Stimulated activated CD8-positive, alpha-beta memory T cell treated with anti-CD3 and anti-CD28 coated beads, Interleukin-2, amount 100 ng/mL, for 1 hour (primary cell): ENCODE data around the gene TMEM82.
A peak's percentile ranks its signal among the peaks of the same experiment; 100 is the strongest.

ENCODE experiments used
- DNase-seq, 2 donors: peaks; one replicate each; pipeline ENCODE4 v3.0.0-alpha.2; 2020; ENCODE audit warnings: low read depth in 2 of 2

TMEM82 gene

DNA sequence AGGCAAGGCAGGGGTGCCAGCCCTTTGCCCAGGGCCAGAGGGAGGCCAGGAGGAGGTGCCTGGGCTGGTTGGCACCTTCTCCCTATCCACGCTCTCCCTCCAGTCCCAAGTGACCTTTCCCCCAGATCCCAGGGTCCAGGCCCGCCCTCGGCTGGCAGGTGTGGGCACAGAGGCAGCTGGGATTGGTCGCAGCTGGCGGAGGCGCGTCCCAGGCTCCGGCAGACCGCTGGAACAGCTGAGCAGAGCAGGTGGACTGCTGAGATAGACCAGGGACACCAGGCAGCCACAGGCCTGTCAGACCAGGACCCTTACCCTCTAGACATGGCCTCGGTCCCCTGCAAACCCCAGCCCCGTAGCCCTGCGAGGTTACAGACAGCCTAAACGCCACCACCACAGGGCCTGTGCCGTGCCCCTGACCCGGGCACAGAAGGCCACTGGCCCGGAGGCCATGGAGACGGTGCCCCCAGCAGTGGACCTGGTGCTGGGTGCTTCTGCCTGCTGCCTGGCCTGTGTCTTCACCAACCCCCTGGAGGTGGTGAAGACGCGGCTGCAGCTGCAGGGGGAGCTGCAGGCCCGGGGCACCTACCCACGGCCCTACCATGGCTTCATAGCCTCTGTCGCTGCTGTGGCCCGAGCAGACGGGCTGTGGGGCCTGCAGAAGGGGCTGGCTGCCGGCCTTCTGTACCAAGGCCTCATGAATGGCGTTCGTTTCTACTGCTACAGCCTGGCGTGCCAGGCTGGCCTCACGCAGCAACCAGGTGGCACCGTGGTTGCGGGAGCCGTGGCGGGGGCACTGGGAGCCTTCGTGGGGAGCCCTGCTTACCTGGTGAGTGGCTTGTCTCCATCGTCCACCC, 6.0 kb upstream of the TMEM82 start, which contains the start of gene SLC25A34:
SLC25A34 (plus strand) TSS at position 221 of the 854 bp plus-strand sequence; CDS start at position 449, 228 bp downstream.
- no peak for DNase-seq

- DNase-seq, result no peak
Measured at GRCh38 chr1:15736892-15737261, 5.4 kb upstream of the TMEM82 start.

DNA sequence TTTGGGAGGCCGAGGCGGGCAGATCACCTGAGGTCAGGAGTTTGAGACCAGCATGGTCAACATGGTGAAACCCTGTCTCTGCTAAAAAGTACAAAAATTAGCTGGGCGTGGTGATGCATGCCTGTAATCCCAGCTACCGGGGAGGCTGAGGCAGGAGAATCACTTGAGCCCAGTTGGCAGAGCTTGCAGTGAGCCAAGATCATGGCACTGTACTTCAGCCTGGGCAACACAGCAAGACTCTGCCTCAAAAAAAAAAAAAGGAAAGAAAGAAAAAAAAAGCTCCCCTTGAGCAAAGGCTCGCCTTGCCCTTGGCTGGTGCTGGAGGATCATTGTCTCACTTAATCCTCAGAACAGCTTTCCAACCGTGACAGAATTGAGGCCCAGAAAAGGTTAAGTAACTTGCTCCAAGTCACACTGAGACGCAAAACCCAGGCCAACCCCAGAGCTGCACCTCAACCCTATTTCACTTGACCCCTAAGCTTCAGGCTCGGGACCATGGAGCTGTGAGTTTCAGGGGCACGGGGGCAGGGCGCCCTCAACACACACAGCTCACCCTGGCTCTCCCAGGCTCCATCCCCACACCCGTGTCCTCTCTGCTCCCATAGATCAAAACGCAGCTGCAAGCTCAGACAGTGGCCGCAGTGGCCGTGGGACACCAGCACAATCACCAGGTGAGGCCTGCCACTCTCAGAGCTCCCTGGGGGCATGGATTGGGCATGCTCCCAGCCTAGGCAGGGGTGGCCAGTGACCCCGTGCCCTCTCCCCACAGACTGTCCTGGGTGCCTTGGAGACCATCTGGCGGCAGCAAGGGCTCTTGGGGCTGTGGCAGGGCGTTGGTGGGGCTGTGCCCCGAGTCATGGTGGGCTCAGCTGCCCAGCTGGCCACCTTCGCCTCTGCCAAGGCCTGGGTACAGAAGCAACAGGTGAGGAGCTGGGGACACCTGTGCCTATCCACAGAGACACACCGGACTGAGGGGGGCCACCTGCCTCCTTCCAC, 4.7 kb upstream of the TMEM82 start:
- no peak for DNase-seq

DNA sequence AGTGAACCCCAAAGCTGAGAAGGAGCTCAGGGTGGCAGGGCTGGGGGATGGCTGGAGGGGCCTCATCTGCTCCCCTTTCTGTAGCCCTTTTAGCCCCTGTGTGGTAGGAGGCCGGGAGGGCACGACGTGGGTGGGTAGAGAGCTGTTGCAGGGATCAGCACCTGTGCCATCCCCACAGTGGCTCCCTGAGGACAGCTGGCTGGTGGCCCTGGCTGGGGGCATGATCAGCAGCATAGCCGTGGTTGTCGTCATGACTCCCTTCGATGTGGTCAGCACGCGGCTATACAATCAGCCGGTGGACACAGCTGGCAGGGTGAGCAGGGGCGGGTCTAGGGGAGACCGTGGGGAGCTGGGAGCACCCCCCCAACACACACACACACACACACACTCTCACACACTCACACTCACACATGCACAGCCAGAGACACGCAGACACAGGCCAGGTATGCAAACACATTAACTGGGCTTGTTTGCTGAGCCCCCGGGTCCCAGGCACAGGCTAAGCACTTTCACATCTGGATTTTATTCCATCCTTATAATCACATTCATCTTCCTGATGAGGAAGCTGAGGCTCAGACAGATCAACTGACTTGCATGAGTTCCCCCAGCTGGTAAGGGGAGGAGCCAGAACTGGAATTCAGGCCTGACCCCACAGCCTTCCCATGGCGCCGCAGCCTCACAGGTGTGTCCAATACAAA, 3.7 kb upstream of the TMEM82 start:
- DNase-seq, result no peak

- no peak for DNase-seq
Measured at GRCh38 chr1:15739259-15739658, 3.0 kb upstream of the TMEM82 start.

DNA sequence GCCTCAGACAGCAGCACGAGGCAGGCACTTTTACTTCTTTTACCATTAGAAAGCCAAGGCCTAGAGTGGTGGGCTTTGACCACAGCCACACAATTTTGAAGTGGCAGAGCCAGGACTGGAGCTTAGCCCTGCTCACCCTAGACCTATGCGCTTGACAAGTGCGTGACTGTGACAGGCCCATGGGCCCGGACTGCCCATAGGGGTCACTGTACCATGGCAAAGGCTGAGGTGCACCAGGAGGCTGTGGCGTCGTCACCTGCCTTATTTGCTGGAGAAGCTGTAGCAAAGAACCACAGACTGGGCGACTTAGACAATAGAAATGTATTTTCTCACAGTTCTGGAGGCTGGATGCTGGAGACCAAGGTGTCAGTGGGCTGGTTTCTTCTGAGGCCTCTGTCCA, 2.6 kb upstream of the TMEM82 start:
- no peak for DNase-seq

DNA sequence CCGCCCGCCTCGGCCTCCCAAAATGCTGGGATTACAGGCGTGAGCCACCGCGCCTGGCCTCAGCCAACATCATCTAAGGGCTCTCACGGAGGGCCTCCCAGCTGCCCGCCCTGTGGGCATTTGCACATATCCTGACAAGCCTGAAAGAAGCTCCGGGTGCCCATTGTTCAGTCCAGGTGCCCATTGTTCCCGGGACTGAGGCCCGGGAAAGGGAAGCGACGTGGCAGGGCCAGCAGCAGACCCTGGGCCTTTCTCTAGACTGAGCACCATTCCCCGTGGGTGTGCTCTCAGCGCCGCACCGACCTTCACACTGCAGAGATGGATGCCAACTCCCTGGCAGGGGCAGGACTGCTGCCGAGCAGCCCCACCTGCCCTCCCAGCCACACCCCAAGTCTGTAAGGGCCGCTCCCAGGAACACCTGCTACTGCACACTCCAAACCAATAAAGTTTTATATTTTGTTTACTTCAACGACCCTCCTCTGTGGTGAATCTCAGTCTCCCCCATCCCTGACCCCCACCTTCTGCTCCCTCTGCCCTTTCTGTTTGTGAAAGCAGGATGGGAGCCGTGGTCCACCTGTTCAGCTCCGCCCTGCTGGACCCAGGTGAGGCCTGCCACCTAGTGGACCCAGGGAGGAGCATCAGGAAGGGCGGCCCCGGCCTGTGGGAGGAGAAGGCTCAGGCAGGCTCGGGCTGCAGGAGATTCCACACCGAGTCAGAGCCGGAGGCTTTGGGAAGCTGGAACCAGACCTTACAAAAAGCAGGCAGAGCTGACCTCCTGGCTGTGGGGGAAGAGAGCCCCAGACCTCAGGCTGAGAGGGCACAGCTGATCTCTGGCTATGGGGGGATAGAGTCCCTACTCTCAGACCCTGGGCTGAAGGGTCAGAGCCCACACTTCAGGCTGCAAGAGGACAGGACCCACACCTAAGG, 1.1 kb upstream of the TMEM82 start:
- peak; percentile 15 to 25 for DNase-seq

- DNase-seq, result no peak
Measured at GRCh38 chr1:15744122-15744679, 1.9 kb downstream of the TMEM82 start.

DNA sequence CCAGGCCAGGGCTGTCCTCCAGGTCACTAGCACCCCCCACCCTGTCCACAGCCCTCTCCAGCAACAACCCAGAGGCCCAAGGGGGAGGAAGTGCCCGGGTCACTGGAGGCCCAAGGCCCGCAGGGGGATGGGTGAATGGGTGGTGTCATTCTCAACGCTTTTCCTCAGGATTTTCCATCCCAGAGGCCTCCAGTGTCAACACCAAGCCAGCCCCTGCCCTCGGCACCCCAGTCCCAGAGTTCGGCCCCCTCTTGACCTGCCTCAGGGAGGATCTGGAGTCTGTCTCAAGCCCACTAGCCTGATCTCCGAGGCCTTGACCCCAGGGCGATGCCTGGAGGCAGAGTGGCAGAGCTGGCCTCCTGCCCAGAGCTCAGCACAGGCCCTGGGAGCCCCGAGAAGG, 5.1 kb downstream of the TMEM82 start:
- no peak for DNase-seq

GRCh38 chr1:15748264-15748663, 6.0 kb downstream of the TMEM82 start:
- DNase-seq, result no peak

DNA sequence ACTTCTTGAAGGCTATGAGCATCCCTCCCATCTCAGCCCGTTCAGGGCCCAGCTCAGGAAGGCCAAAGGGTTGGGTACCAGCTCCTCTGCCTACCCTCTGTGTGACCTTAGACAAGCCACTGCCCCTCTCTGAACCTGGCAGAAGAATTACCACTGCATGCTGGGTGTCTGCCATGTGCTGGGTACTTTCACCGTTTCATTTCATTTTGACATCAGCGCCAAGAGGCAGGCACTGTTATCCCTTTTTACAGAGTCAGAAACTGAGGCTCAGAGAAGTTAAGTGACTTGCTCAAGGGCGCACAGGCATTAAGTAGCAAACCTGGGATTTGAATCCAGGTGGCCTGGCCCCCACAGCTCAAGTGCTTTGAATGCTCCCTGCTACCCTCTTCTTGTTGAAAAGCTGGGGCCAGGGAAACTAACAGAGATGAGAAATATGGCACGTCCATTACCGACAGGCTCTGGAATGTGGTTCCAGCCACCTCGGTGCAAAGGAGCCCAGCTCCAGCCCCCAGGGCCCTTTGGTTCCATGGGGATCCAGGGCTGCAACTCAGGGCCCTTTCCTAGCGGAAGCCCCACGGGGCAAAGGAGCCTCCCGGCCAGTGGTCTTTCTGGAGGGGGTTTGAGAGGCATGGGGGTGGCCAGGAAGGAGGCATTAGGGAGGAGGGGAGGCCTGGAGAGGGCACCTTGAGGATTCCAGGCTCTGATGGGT, 6.5 kb downstream of the TMEM82 start:
- no peak for DNase-seq

DNA sequence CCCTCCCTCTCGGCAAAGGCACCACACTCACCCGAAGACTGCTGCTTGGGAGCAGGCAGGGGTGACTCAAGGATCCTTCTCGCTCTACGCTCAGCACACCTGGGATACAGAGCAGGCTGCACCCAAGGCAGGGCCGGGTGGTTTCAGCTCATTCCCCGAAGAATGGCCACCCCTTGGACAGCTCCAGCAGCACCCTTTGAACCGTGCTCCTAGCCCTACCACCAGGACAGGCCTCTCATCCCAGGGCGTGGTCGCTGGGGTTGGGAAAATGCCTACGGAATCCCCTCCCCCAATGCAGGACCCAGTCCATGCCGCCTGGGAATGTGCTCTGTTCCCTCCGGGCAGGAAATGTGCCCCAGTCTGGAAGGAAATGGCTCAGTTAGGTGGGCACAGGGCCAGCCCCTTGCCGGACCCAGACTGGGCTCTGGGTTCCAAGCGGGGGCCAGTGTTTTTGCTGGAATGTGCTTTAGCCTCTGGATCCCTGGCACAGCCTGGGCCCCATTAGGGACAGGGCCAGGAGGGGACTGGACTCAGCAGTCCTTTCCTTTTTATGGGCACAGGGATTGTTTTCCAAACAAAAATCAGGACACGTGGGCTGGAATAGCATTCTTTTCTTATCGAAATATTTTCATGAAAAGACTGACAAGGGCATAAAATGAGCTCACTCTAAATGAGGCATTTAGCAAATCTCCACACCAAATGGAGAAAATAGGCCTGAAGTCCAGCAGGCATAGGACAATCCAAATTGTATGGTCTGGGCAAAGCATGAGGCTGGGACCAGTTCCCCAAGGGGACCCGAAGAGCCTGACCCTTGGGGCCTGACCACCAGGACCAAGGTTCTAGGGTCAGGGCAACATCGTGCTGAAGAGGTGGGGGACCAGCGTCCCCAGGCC, 7.3 kb downstream of the TMEM82 start:
- DNase-seq, result no peak

DNA sequence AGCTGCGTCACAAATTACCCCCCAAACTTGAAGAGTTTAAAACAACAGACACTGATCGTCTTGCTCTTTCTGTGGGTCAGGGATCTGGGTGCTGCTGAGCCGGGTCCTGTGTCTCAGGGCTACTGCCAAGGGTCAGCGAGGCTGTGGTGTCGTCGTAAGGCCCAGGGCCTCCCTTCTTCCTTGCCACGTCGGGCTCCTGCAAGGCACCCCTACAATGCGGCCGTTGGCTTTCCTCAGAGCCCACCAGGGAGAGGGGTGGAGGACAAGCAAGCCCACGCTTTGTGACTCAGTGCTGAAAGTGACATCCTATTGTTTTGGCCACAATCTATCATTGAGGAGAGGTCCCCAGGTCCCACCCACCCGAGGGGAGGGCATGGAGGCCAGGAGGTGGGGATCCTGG, 8.6 kb downstream of the TMEM82 start:
- DNase-seq, result no peak

- DNase-seq, result no peak
Measured at GRCh38 chr1:15751717-15752116, 9.4 kb downstream of the TMEM82 start.

DNA sequence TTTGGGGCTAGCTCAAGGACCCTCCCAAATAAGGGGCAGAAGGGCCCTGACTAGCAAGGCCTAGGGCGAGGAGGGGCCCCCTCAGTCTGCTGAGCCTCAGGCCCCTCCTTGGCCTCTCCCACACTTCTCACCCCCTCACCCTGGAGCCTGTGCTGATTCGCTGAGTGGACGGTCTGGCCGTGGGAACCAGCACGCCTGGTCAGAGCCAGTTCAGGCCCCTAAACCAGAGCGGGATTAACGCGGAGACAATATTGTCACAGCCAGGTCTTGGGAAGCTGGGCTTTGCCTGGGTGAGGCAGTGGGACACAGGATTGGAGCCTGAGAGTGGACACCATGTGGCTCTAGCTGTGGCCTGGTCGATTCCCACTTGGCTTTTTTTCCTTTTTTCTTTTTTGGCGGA, 11.5 kb downstream of the TMEM82 start:
- DNase-seq, result no peak

GRCh38 chr1:15755021-15755645, 12.8 kb downstream of the TMEM82 start:
- DNase-seq, result no peak

- no peak for DNase-seq
Measured at GRCh38 chr1:15755646-15756040, 13.3 kb downstream of the TMEM82 start.
